A549 (cell line): ENCODE results near the gene PIH1D1. TPM values are rescaled to one million over a fixed set of nuclear protein-coding genes. Genes with fewer than 3 reads are reported as not detected.
A peak's percentile ranks its signal among the peaks of the same experiment; 100 is the strongest.

Experiments
- ATAC-seq, 2 experiments: fragments of 200-7000 bp in 1 of 2; fragments of >200 bp in 1 of 2; cut with Nextera tagmentation in 1 of 2; cut with Tn5 transposase in 1 of 2; 3 replicates each; pipeline versions ENCODE4 v1.8.0 to v1.9.1; 2018 to 2020; ENCODE audit warnings: mild to moderate bottlenecking in 1 of 2, moderate library complexity in 1 of 2
- CTCF ChIA-PET: fragments of 300-600 bp; sonication (Branson Sonifier 250); formaldehyde crosslinking; extraction: SDS; loops from one replicate; lab custom pipeline; 2021; ENCODE audit warnings: antibody characterized with exemption, inconsistent platforms; lab: Yijun Ruan, JAX
- POLR2A ChIA-PET: fragments of 350-600 bp; formaldehyde crosslinking; extraction: SDS; loops from one replicate; lab custom pipeline; 2021; ENCODE audit warnings: antibody characterized with exemption, inconsistent platforms; lab: Yijun Ruan, JAX
- DNase-seq, 2 experiments: peaks; one replicate each; pipeline versions ENCODE4 v3.0.0 to v3.0.0-alpha.2; 2011 to 2016; ENCODE audit warnings: low read depth in 1 of 2, low spot score in 1 of 2
- FAIRE-seq: peaks from 2 replicates; lab custom pipeline; 2011; peaks lifted over from hg19 to GRCh38; lab: Jason Lieb, UNC
- H3K27ac ChIP-seq, 2 experiments: fragments of >200 bp; sonication (Bioruptor Twin); formaldehyde crosslinking; 3 replicates each; pipeline ENCODE4 v1.5.1; 2016 to 2017
- H3K4me1 ChIP-seq: fragments of >200 bp; sonication (Bioruptor Twin); formaldehyde crosslinking; 3 replicates; pipeline ENCODE4 v1.6.1; 2016
- H3K4me2 ChIP-seq: fragments of >200 bp; sonication (Bioruptor Twin); formaldehyde crosslinking; 3 replicates; pipeline ENCODE4 v1.6.1; 2016
- H3K4me3 ChIP-seq: fragments of >200 bp; sonication (Bioruptor Twin); formaldehyde crosslinking; 3 replicates; pipeline ENCODE4 v1.5.1; 2016
- H3K9me3 ChIP-seq: fragments of >200 bp; sonication (Bioruptor Twin); formaldehyde crosslinking; 3 replicates; pipeline ENCODE4 v1.6.1; 2016
- ATOH8 ChIP-seq: fragments of 250-450 bp; sonication (Bioruptor Pico); IDR thresholded peaks from 2 replicates; pipeline ENCODE4 v1.5.0; 2020; ENCODE audit warnings: low read depth, mild to moderate bottlenecking, moderate library complexity
- BHLHE40 ChIP-seq: IDR thresholded peaks from 2 replicates; pipeline ENCODE4 v1.6.1; 2012; ENCODE audit warnings: low read depth, low read length, inconsistent platforms
- CBX2 ChIP-seq: fragments of 200-600 bp; sonication (generic); IDR thresholded peaks from 2 replicates; pipeline ENCODE4 v1.6.1; 2016; ENCODE audit warnings: low read depth, mild to moderate bottlenecking, borderline replicate concordance
- CBX8 ChIP-seq: fragments of 200-600 bp; sonication (generic); IDR thresholded peaks from 2 replicates; pipeline ENCODE4 v1.6.1; 2016
- ELK1 ChIP-seq: fragments of 150-350 bp; IDR thresholded peaks from 2 replicates; pipeline ENCODE4 v1.6.1; 2014; ENCODE audit warnings: low read depth, mild to moderate bottlenecking, low read length
- EP300 ChIP-seq, 2 experiments: fragments of >200 bp; sonication (Bioruptor Twin); formaldehyde crosslinking; IDR thresholded peaks; 2 replicates in 1 of 2; 3 replicates in 1 of 2; pipeline ENCODE4 v1.6.1; 2016 to 2017
- ESRRA ChIP-seq: fragments of 150-350 bp; IDR thresholded peaks from 2 replicates; pipeline ENCODE4 v1.6.1; 2014; ENCODE audit warnings: mild to moderate bottlenecking, low read length, borderline replicate concordance
- FOSL2 ChIP-seq, 2 experiments: fragments of 450-650 bp in 1 of 2; fragments of >200 bp in 1 of 2; sonication (Bioruptor Twin) in 1 of 2; formaldehyde crosslinking; IDR thresholded peaks; 2 replicates each; pipeline versions ENCODE4 v1.5.0 to v1.6.1; 2016 to 2020; ENCODE audit warnings: mild to moderate bottlenecking in 1 of 2, moderate library complexity in 1 of 2
- FOXS1 ChIP-seq: fragments of 250-450 bp; sonication (Bioruptor Pico); IDR thresholded peaks from 2 replicates; pipeline ENCODE4 v1.5.0; 2020; ENCODE audit warnings: mild to moderate bottlenecking, moderate library complexity
- HES2 ChIP-seq: fragments of >200 bp; sonication (Bioruptor Twin); formaldehyde crosslinking; IDR thresholded peaks from 2 replicates; pipeline ENCODE4 v1.6.1; 2016
- HOXA7 ChIP-seq: fragments of 250-450 bp; sonication (Bioruptor Pico); IDR thresholded peaks from 2 replicates; pipeline ENCODE4 v1.5.0; 2020; ENCODE audit warnings: mild to moderate bottlenecking, moderate library complexity
- HOXB5 ChIP-seq: fragments of 250-450 bp; sonication (Bioruptor Pico); IDR thresholded peaks from 2 replicates; pipeline ENCODE4 v1.5.0; 2020; ENCODE audit warnings: mild to moderate bottlenecking, moderate library complexity
- KDM1A ChIP-seq: fragments of 200-600 bp; sonication (generic); IDR thresholded peaks from 2 replicates; pipeline ENCODE4 v1.6.1; 2016; ENCODE audit warnings: low read depth, mild to moderate bottlenecking
- KDM5A ChIP-seq: fragments of 200-600 bp; sonication (generic); IDR thresholded peaks from 2 replicates; pipeline ENCODE4 v1.6.1; 2016; ENCODE audit warnings: antibody characterized with exemption, mild to moderate bottlenecking
- MAFK ChIP-seq: fragments of 450-650 bp; IDR thresholded peaks from 2 replicates; pipeline ENCODE4 v1.6.1; 2014; ENCODE audit not compliant: partially characterized antibody
- NFE2L2 ChIP-seq: fragments of 150-350 bp; conservative IDR thresholded peaks from 2 replicates; pipeline ENCODE4 v1.6.1; 2014; ENCODE audit warnings: low read length
- NR3C1 ChIP-seq: fragments of >200 bp; sonication (Bioruptor Twin); formaldehyde crosslinking; IDR thresholded peaks from 3 replicates; pipeline ENCODE4 v1.6.1; 2017
- PHF8 ChIP-seq: fragments of 200-600 bp; sonication (generic); IDR thresholded peaks from 2 replicates; pipeline ENCODE4 v1.6.1; 2016; ENCODE audit warnings: low read depth, mild to moderate bottlenecking, antibody characterized with exemption, moderate library complexity, borderline replicate concordance
- POLR2A ChIP-seq: IDR thresholded peaks from 2 replicates; pipeline ENCODE4 v1.6.1; 2012; ENCODE audit warnings: mild to moderate bottlenecking, low read length
- POLR2AphosphoS2 ChIP-seq: conservative IDR thresholded peaks from 2 replicates; pipeline ENCODE4 v1.6.1; 2012; ENCODE audit warnings: low read length, improper control_type of control experiment, inconsistent platforms
- RAD21 ChIP-seq, 2 experiments: fragments of >200 bp in 1 of 2; sonication (Bioruptor Twin) in 1 of 2; formaldehyde crosslinking in 1 of 2; IDR thresholded peaks in 1 of 2; conservative IDR thresholded peaks in 1 of 2; 2 replicates in 1 of 2; 3 replicates in 1 of 2; pipeline ENCODE4 v1.6.1; 2012 to 2018; ENCODE audit warnings: inconsistent platforms in 1 of 2
- RCOR1 ChIP-seq: fragments of 150-350 bp; IDR thresholded peaks from 2 replicates; pipeline ENCODE4 v1.6.1; 2014; ENCODE audit warnings: antibody characterized with exemption, low read length, low read depth
- RNF2 ChIP-seq: fragments of 200-600 bp; sonication (generic); IDR thresholded peaks from 2 replicates; pipeline ENCODE4 v1.6.1; 2016; ENCODE audit warnings: low read depth, mild to moderate bottlenecking, antibody characterized with exemption, moderate library complexity, borderline replicate concordance
- SREBF2 ChIP-seq: fragments of 450-650 bp; IDR thresholded peaks from 2 replicates; pipeline ENCODE4 v1.6.1; 2014; ENCODE audit warnings: mild to moderate bottlenecking, moderate library complexity
- TFCP2L1 ChIP-seq: fragments of 250-450 bp; sonication (Bioruptor Pico); IDR thresholded peaks from 2 replicates; pipeline ENCODE4 v1.5.0; 2021; ENCODE audit warnings: mild to moderate bottlenecking
- TP53 ChIP-seq: fragments of 250-450 bp; sonication (Bioruptor Pico); IDR thresholded peaks from 2 replicates; pipeline ENCODE4 v1.5.0; 2021; ENCODE audit warnings: mild to moderate bottlenecking, moderate library complexity
- USF2 ChIP-seq: fragments of 450-650 bp; IDR thresholded peaks from 2 replicates; pipeline ENCODE4 v1.6.1; 2014; ENCODE audit warnings: antibody characterized with exemption
- ZC3H11A ChIP-seq: fragments of 450-650 bp; IDR thresholded peaks from 2 replicates; pipeline ENCODE4 v1.6.1; 2014; ENCODE audit warnings: antibody characterized with exemption, mild to moderate bottlenecking
- ZNF302 ChIP-seq: fragments of 250-450 bp; sonication (Bioruptor Pico); IDR thresholded peaks from 2 replicates; pipeline ENCODE4 v1.9.0; 2021; ENCODE audit warnings: inconsistent platforms, mild to moderate bottlenecking, moderate library complexity
- WGBS: methylation state at CpG from one replicate; pipeline ENCODE4 v1.1.6; 2017; ENCODE audit errors: missing lambda C conversion rate; 5-methylcytosine and 5-hydroxymethylcytosine counted together
- polyA plus RNA-seq, 4 experiments: library from polyadenylated mRNA; depleted of rRNA in 3 of 4; stranded (reverse); fragments of >200 nt; fragmentation: RNase III in 1 of 4; extraction: RNeasy Plus Mini Kit Qiagen cat#74134 plus additional on column Dnase treatment in 1 of 4; gene quantifications; 2 replicates in 3 of 4; 3 replicates in 1 of 4; pipeline ENCODE4 v1.2.3, GENCODE V29; 2011 to 2017
- TF ChIP-seq, protein P1 (sequence below): fragments of >200 bp; sonication (Bioruptor Twin); formaldehyde crosslinking; IDR thresholded peaks from 3 replicates; pipeline ENCODE4 v1.6.1; 2016

Gene PIH1D1
- polyA plus RNA-seq, 2 of the 4 experiments (the other 2 are of a cell fraction): 89.7 to 114 TPM

DNA sequence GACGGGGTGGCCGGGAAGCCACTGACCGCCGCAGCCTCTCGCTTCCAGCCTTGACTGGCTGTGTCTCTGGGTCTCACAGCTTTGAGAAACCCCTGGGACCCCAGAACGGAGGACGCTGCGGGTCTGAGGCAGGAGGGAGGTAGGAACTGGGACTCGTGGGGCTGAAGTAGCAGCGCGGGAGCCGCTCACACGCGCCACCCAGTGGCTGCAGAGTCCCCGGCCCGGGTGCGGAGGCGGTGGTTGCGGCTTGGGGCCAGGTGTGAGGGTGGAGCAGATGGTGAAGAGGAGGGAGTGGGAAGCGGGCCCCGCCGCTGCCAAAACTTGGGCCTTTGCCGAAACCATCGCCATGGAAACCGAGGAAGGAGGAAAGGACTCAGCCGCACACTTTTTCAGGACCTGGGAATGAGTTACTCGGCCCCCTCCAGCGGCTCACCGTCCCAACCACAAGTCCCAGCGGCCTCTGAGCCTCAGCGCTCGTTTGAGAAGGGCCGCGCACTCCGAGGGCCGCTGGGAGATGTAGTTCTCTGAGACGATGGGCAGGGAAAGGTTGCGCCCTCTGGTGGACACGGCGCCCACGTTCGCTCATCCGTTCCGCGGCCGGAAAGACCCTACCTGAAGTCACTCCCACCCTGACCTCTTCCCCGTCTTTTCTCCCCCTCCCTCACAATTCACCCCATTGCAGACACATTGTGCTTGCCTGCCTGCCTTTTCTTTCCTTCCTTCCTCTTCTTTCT, 8.1 kb downstream of the PIH1D1 start (continued):
- TF ChIP-seq FOXS1 (CRISPR knock-in tag) (no peak), HOXB5 (CRISPR knock-in tag) (peak; percentile 75), ZC3H11A (no peak), RNF2 (no peak), HOXA7 (CRISPR knock-in tag) (no peak), TP53 (CRISPR knock-in tag) (0 out of 2 replicates have a peak, but pooled peaks have one; percentile 29), USF2 (no peak), EP300 (IDR thresholded peaks at IDR 0.05) (no peak), KDM1A (no peak), ESRRA (no peak), CBX8 (no peak), FOSL2 (IDR thresholded peaks at IDR 0.05) (no peak), FOSL2 (CRISPR knock-in tag; IDR thresholded peaks at IDR 0.05) (no peak), MAFK (no peak), SREBF2 (no peak), CBX2 (no peak), ELK1 (no peak), ATOH8 (CRISPR knock-in tag) (no peak), KDM5A (no peak), RAD21 (conservative IDR thresholded peaks at IDR 0.05 in 1 of 2, IDR thresholded peaks at IDR 0.05 in 1 of 2) (peak; percentile 64 to 82), NFE2L2 (no peak), POLR2AphosphoS2 (no peak), NR3C1 (no peak), ZNF302 (no peak), RCOR1 (no peak), HES2 (no peak), POLR2A (peak; percentile 21; the same call in 1 of the 2 replicates), BHLHE40 (no peak)

DNA sequence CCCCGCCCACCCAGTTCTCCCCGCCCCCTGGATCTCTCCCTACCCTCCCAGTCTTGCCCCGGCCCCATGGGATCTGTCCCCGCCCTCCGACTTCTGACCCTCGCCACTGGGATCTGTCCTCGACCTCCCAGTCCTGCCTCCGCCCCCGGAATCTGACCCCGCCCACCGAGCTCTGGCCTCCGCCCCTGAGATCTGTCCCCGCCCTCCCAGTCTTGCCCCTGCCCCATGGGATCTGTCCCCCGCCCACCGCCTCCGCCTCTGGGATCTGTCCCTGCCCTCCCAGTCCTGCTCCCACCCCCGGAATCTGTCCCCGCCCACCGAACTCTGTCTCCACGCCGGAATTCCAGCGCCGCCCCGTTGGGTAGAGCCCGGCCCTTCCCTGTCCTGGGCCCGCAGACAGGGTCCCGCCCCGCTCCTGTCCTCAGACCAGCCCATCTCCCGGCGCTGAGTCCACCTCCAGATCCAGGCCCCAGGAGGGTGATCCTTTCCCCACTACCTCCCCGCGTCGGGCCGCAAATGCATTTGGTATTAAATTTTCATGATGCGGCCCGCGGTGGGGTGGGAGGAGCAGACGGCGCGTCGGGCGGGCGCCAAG, 8.7 kb downstream of the PIH1D1 start:
- peak; percentile 55 to 83 for ATAC-seq
- ChIA-PET POLR2A (interaction anchor here (0.6 to 1.3 kb wide), 4 partner anchors 9 to 80 kb away, joined by 3 to 7 read pairs (median 6); partner anchors contain the start of genes ALDH16A1, PIH1D1 and TEAD2), CTCF (interaction anchor here (0.6 to 19.0 kb wide), 29 partner anchors 9 to 679 kb away, joined by 3 to 244 read pairs (median 4); partner anchors contain the start of genes ALDH16A1, DKKL1, GFY and KASH5)
- Histone ChIP-seq H3K4me3 (peak overlapping the region; percentile 79), H3K9me3 (no peaks in the 10 kb centered on the region), H3K4me1 (peaks cover 19% of the 10 kb centered on the region), H3K4me2 (peak overlapping the region; percentile 99), H3K27ac (peak overlapping the region; percentile 85 to 89)
- peak; percentile 96 to 97 for DNase-seq
- WGBS: under 1% methylated on average over 36 of the region's 43 CpGs
- TF ChIP-seq TFCP2L1 (CRISPR knock-in tag) (no peak), RAD21 (conservative IDR thresholded peaks at IDR 0.05 in 1 of 2, IDR thresholded peaks at IDR 0.05 in 1 of 2) (no peak), PHF8 (peak; percentile 69; the same call in 1 of the 2 replicates)
- TF ChIP-seq, protein P1, sequence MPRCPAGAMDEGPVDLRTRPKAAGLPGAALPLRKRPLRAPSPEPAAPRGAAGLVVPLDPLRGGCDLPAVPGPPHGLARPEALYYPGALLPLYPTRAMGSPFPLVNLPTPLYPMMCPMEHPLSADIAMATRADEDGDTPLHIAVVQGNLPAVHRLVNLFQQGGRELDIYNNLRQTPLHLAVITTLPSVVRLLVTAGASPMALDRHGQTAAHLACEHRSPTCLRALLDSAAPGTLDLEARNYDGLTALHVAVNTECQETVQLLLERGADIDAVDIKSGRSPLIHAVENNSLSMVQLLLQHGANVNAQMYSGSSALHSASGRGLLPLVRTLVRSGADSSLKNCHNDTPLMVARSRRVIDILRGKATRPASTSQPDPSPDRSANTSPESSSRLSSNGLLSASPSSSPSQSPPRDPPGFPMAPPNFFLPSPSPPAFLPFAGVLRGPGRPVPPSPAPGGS: 0 out of 3 replicates have a peak, but pooled peaks have one; percentile 31
- no peak for FAIRE-seq
